CD4-positive, alpha-beta T cell (primary cell): ENCODE results near the gene ALAS1. TPM values are rescaled to one million over a fixed set of nuclear protein-coding genes. Genes with fewer than 3 reads are reported as not detected.

ENCODE experiments used
- ATAC-seq: fragments of 200-7000 bp; cut with Tn5 transposase; one replicate; pipeline ENCODE4 v1.10.0; 2022; ENCODE audit warnings: mild to moderate bottlenecking; ENCODE audit not compliant: poor library complexity
- CTCF ChIA-PET: fragments of 350-600 bp; sonication (Branson Sonifier 250); formaldehyde crosslinking; loops from one replicate; lab custom pipeline; 2021; ENCODE audit warnings: antibody characterized with exemption, inconsistent platforms; lab: Charles Lee
- POLR2A ChIA-PET: fragments of 350-600 bp; sonication (Branson Sonifier 250); formaldehyde crosslinking; loops from one replicate; lab custom pipeline; 2021; ENCODE audit warnings: antibody characterized with exemption, inconsistent platforms; lab: Charles Lee
- DNase-seq, 14 experiments: peaks; one replicate each; pipeline ENCODE4 v3.0.0-alpha.2; 2013 to 2020; ENCODE audit warnings: mixed read lengths in 2 of 14
- H3K27ac ChIP-seq, 2 donors: one replicate each; pipeline versions ENCODE4 v1.5.1 to v1.7.0; 2013; ENCODE audit warnings: low read length in 2 of 2, low read depth in 1 of 2, mild to moderate bottlenecking in 1 of 2
- H3K27me3 ChIP-seq, 2 experiments: 1 replicate in 1 of 2; 2 replicates in 1 of 2; pipeline versions ENCODE4 v1.6.1 to v1.7.0; 2013; ENCODE audit warnings: low read length in 2 of 2, control low read depth in 1 of 2, mild to moderate bottlenecking in 1 of 2, moderate library complexity in 1 of 2; ENCODE audit not compliant: insufficient read depth in 2 of 2, control insufficient read depth in 1 of 2
- H3K36me3 ChIP-seq: one replicate; pipeline ENCODE4 v1.6.1; 2013; ENCODE audit warnings: low read length, control low read depth; ENCODE audit not compliant: insufficient read depth
- H3K4me1 ChIP-seq: one replicate; pipeline ENCODE4 v1.6.1; 2013; ENCODE audit warnings: low read length, control low read depth; ENCODE audit not compliant: insufficient read depth
- H3K4me3 ChIP-seq: one replicate; pipeline ENCODE4 v1.5.1; 2013; ENCODE audit warnings: mild to moderate bottlenecking, low read length, moderate library complexity
- H3K9me3 ChIP-seq, 2 experiments: 1 replicate in 1 of 2; 2 replicates in 1 of 2; pipeline versions ENCODE4 v1.6.1 to v1.7.0; 2013; ENCODE audit warnings: low read length in 2 of 2, mild to moderate bottlenecking in 2 of 2, control low read depth in 1 of 2, moderate library complexity in 1 of 2; ENCODE audit not compliant: control insufficient read depth in 1 of 2, insufficient read depth in 1 of 2
- H3K27ac Mint-ChIP-seq: one replicate; pipeline ENCODE4 v1.8.0; 2020; ENCODE audit warnings: mixed read lengths
- H3K27me3 Mint-ChIP-seq: one replicate; pipeline ENCODE4 v1.8.0; 2021; ENCODE audit warnings: mixed read lengths
- H3K36me3 Mint-ChIP-seq: one replicate; pipeline ENCODE4 v1.8.0; 2021; ENCODE audit warnings: low read depth, mixed read lengths
- H3K4me1 Mint-ChIP-seq: one replicate; pipeline ENCODE4 v1.8.0; 2021; ENCODE audit warnings: low read depth, mixed read lengths
- H3K4me3 Mint-ChIP-seq: one replicate; pipeline ENCODE4 v1.8.0; 2020; ENCODE audit warnings: mild to moderate bottlenecking, mixed read lengths
- H3K9me3 Mint-ChIP-seq: one replicate; pipeline ENCODE4 v1.8.0; 2020; ENCODE audit warnings: mixed read lengths
- intact Hi-C, 2 experiments: fragments of 100-400 bp; cut with DNase I in 1 of 2; cut with micrococcal nuclease in 1 of 2; formaldehyde crosslinking; loops; one replicate each; pipeline versions ENCODE4 v1.15.1 to v1.9.0; 2023 to 2025; cut with DNase I, micrococcal nuclease
- total RNA-seq, 174 experiments: library from RNA in 2 of 174; stranded (reverse) in 2 of 174; gene quantifications; one replicate each; pipeline ENCODE4 v1.2.3 and lab custom pipeline; 2021 to 2026
- TF ChIP-seq, protein P1 (sequence below): fragments of 200-600 bp; IDR thresholded peaks from one replicate; pipeline ENCODE4 v1.8.0; 2022; ENCODE audit warnings: antibody characterized with exemption, mild to moderate bottlenecking

The ALAS1 gene
- total RNA-seq, 2 experiments from 2014 or later, result 6.0 to 7.0 TPM

DNA sequence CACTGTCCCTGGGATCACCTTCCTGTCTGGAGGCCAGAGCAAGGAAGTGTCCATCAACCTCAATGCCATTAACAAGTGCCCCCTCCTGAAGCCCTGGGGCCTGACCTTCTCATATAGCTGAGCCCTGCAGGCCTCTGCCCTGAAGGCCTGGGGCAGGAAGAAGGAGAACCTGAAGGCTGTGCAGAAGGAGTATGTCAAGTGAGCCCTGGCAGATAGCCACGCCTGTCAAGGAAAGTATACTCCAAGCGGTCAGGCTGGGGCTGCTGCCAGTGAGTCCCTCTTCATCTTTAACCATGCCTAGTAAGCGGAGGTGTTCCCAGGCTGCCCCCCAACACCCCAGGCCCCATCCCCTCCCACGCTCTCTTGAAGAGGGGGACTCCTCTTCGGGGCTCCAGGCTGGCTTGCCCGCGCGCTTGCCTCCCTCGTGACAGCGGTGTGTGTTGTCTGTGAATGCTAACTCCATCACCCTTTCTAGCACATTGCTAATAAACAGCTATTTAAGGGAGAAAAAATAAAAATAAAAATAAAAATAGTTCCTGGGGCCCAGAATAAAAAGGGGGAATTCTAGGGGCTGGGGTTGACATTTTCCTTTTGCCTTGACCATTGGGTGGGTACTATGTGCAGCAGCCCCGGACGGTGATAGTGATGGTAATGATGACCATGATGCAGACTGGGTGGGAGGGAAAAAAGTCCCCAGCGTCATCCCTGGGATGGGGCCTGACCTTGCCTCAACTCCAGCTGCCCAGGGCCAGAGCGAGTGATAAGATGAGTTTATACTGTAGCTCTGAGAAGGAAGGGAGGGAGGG lies 3.3 kb upstream of the ALAS1 start:
- H3K27ac Mint-ChIP-seq, result no peak overlapping the region
- Histone ChIP-seq H3K4me3 (no peak overlapping the region), H3K27ac (no peak overlapping the region), H3K27me3 (no peaks in the 10 kb centered on the region), H3K4me1 (peaks cover 33% of the 10 kb centered on the region), H3K9me3 (no peaks in the 10 kb centered on the region), H3K36me3 (no peaks in the 10 kb centered on the region)
- intact Hi-C loops, result loop anchor here in 1 of 2 experiments (5.0 to 10.0 kb wide), 2 partner anchors 137 to 340 kb away; partner anchors contain the start of genes DUSP7, NT5DC2 and UQCC5
- ChIA-PET POLR2A (no interaction called here), CTCF (no interaction called here)
- no peaks in the 10 kb centered on the region for H3K9me3 Mint-ChIP-seq
- DNase-seq (no peak), ATAC-seq (no peak)
- peak overlapping the region; percentile 51 for H3K4me3 Mint-ChIP-seq
- peaks cover 15% of the 10 kb centered on the region for H3K36me3 Mint-ChIP-seq
- no peaks in the 10 kb centered on the region for H3K27me3 Mint-ChIP-seq
- TF ChIP-seq, protein P1, sequence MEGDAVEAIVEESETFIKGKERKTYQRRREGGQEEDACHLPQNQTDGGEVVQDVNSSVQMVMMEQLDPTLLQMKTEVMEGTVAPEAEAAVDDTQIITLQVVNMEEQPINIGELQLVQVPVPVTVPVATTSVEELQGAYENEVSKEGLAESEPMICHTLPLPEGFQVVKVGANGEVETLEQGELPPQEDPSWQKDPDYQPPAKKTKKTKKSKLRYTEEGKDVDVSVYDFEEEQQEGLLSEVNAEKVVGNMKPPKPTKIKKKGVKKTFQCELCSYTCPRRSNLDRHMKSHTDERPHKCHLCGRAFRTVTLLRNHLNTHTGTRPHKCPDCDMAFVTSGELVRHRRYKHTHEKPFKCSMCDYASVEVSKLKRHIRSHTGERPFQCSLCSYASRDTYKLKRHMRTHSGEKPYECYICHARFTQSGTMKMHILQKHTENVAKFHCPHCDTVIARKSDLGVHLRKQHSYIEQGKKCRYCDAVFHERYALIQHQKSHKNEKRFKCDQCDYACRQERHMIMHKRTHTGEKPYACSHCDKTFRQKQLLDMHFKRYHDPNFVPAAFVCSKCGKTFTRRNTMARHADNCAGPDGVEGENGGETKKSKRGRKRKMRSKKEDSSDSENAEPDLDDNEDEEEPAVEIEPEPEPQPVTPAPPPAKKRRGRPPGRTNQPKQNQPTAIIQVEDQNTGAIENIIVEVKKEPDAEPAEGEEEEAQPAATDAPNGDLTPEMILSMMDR, result no peak
- H3K4me1 Mint-ChIP-seq, result peaks cover 28% of the 10 kb centered on the region

DNA sequence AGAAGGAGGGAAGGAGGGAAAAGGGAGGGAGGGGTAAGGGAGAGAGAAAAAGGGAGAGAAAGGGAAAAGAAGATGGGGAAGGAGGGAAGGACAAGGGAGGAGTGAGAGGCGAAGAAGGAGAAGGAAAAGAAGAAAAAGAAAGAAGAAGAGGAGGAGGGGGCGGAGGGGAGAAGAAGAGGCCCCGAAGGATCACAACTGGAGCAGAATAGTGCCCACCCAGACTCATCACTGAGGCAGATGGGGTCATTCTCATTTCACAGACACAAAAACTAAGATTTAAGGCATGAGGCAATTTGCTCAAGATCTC lies 2.7 kb upstream of the ALAS1 start:
- H3K9me3 Mint-ChIP-seq, result no peaks in the 10 kb centered on the region
- H3K27me3 Mint-ChIP-seq, result no peaks in the 10 kb centered on the region
- H3K27me3 ChIP-seq, result no peaks in the 10 kb centered on the region
- no peak overlapping the region for H3K4me3 ChIP-seq
- ChIA-PET CTCF (no interaction called here), POLR2A (no interaction called here)
- peaks cover 38% of the 10 kb centered on the region for H3K4me1 ChIP-seq
- ATAC-seq, result no peak
- no peaks in the 10 kb centered on the region for H3K36me3 ChIP-seq
- TF ChIP-seq, protein P1, result no peak
- H3K27ac ChIP-seq, result no peak overlapping the region
- H3K27ac Mint-ChIP-seq, result no peak overlapping the region
- H3K9me3 ChIP-seq, result no peaks in the 10 kb centered on the region
- peaks cover 18% of the 10 kb centered on the region for H3K36me3 Mint-ChIP-seq
- intact Hi-C loops, result loop anchor here in 1 of 2 experiments (5.0 to 10.0 kb wide), 2 partner anchors 138 to 340 kb away; partner anchors contain the start of genes DUSP7, NT5DC2 and UQCC5
- H3K4me3 Mint-ChIP-seq, result no peak overlapping the region
- DNase-seq, result no peak
- H3K4me1 Mint-ChIP-seq, result peaks cover 32% of the 10 kb centered on the region

DNA sequence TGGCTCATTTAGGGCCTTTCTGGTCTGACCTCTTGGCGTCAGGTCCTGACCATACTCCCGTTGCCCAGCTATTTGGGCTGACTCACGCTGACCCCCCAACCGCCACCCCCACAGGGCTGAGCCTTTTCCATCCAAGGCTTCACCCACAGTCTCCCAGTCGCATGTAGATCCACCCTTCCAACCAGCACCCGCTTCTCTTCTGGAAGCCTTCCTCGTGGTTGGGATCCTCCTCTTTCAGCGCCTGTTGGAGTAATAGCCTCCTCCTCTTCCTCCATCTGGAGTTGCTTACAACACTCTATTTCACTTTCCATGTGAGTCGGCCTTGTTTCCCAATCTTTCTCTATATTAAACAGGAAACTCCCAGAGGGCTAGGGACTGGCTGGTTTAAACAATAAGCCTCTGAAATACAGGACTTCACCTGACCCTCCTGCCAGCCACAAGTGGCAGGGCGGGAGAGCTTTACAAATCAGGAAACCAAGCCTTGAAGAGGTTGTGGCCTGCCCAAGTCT lies 2.1 kb upstream of the ALAS1 start:
- Histone ChIP-seq H3K4me1 (peaks cover 42% of the 10 kb centered on the region), H3K4me3 (no peak overlapping the region), H3K36me3 (no peaks in the 10 kb centered on the region), H3K27me3 (no peaks in the 10 kb centered on the region), H3K9me3 (no peaks in the 10 kb centered on the region), H3K27ac (no peak overlapping the region)
- Mint-ChIP-seq H3K9me3 (no peaks in the 10 kb centered on the region), H3K36me3 (peaks cover 22% of the 10 kb centered on the region), H3K4me1 (peaks cover 36% of the 10 kb centered on the region), H3K27ac (peak overlapping the region; percentile 92), H3K27me3 (no peaks in the 10 kb centered on the region), H3K4me3 (no peak overlapping the region)
- ATAC-seq (no peak), DNase-seq (peak in 2 of 14 experiments; percentile 44 to 52)
- TF ChIP-seq, protein P1, result no peak
- POLR2A ChIA-PET, result interaction anchor here (2.0 to 2.4 kb wide), 2 partner anchors 41 to 139 kb away, joined by 6 to 9 read pairs; partner anchors contain the start of genes DUSP7 and POC1A
- CTCF ChIA-PET, result interaction anchor here (1.3 kb wide), 1 partner anchor 21 kb away, joined by 3 read pairs; no protein-coding TSS in a partner anchor
- intact Hi-C loops, result loop anchor here in 1 of 2 experiments (2.0 to 10.0 kb wide), 4 partner anchors 41 to 339 kb away; partner anchors contain the start of genes DUSP7, NT5DC2, POC1A and UQCC5
